Measurements from ENCODE around the gene RDH16. TPM values are rescaled to one million over a fixed set of nuclear protein-coding genes. Genes with fewer than 3 reads are reported as not detected.
"Not testable (repeated sequence)": the region's sequence is repeated elsewhere in the genome, so short reads cannot be mapped to it uniquely, and the experiment has no call there.

Gene RDH16
- total RNA-seq, 1 donor from 2014 or later, result 0.12 TPM

- intact Hi-C loops (cut with micrococcal nuclease); ATAC-seq; DNase-seq: not testable (repeated sequence)
Observed at GRCh38 chr12:56962247-56962646, 4.8 kb upstream of the RDH16 start.

GRCh38 chr12:56958422-56958821 lies 1.0 kb upstream of the RDH16 start:
- ATAC-seq, result no peak
- intact Hi-C loops (cut with micrococcal nuclease), result no loop called here

GRCh38 chr12:56955631-56956256 lies 1.7 kb downstream of the RDH16 start:
- intact Hi-C loops (cut with micrococcal nuclease), result no loop called here
- no peak for ATAC-seq

More at GRCh38 chr12:56958422-56958821, 1.0 kb upstream of the RDH16 start:
- DNase-seq, result no peak

GRCh38 chr12:56954958-56955355 lies 2.5 kb downstream of the RDH16 start:
- ATAC-seq, result no peak
- intact Hi-C loops (cut with micrococcal nuclease), result no loop called here
- DNase-seq, result no peak

More at GRCh38 chr12:56955631-56956256, 1.7 kb downstream of the RDH16 start:
- DNase-seq, result no peak

GRCh38 chr12:56954057-56954957 lies 3.1 kb downstream of the RDH16 start:
- intact Hi-C loops (cut with micrococcal nuclease), result no loop called here
- no peak for ATAC-seq

GRCh38 chr12:56953314-56953713 lies 4.1 kb downstream of the RDH16 start:
- DNase-seq (no peak), ATAC-seq (no peak)
- intact Hi-C loops (cut with micrococcal nuclease), result no loop called here

More at GRCh38 chr12:56954057-56954957, 3.1 kb downstream of the RDH16 start:
- no peak for DNase-seq

GRCh38 chr12:56951582-56952339 lies 5.6 kb downstream of the RDH16 start:
- intact Hi-C loops (cut with micrococcal nuclease), result no loop called here
- no peak for DNase-seq
- no peak for ATAC-seq

- ATAC-seq (no peak), DNase-seq (no peak)
- intact Hi-C loops (cut with micrococcal nuclease), result no loop called here
Observed at GRCh38 chr12:56948881-56949280, 8.5 kb downstream of the RDH16 start.

GRCh38 chr12:56948457-56948777 lies 9.0 kb downstream of the RDH16 start:
- no peak for DNase-seq
- ATAC-seq, result no peak
- intact Hi-C loops (cut with micrococcal nuclease), result no loop called here

GRCh38 chr12:56947633-56948456 lies 9.6 kb downstream of the RDH16 start:
- DNase-seq (no peak), ATAC-seq (no peak)
- intact Hi-C loops (cut with micrococcal nuclease), result no loop called here

- no peak for ATAC-seq
- DNase-seq, result no peak
- intact Hi-C loops (cut with micrococcal nuclease), result no loop called here
Observed at GRCh38 chr12:56943878-56944277, 13.5 kb downstream of the RDH16 start.

GRCh38 chr12:56943374-56943773 lies 14.0 kb downstream of the RDH16 start:
- ATAC-seq; intact Hi-C loops (cut with micrococcal nuclease); DNase-seq: not testable (repeated sequence)

- intact Hi-C loops (cut with micrococcal nuclease), result no loop called here
- DNase-seq, result no peak
- no peak for ATAC-seq
Observed at GRCh38 chr12:56941299-56942017, 15.9 kb downstream of the RDH16 start.

- intact Hi-C loops (cut with micrococcal nuclease); ATAC-seq; DNase-seq: not testable (repeated sequence)
Observed at GRCh38 chr12:56940942-56941298, 16.5 kb downstream of the RDH16 start.

- intact Hi-C loops (cut with micrococcal nuclease), result no loop called here
- DNase-seq, result no peak
- no peak for ATAC-seq
Observed at GRCh38 chr12:56935752-56936151, 21.7 kb downstream of the RDH16 start.

- DNase-seq, result no peak
- no peak for ATAC-seq
- intact Hi-C loops (cut with micrococcal nuclease), result no loop called here
Observed at GRCh38 chr12:56935157-56935556, 22.3 kb downstream of the RDH16 start.

GRCh38 chr12:56933826-56934625 lies 23.4 kb downstream of the RDH16 start, which contains the start of gene SDR9C7:
Gene SDR9C7 (minus strand): TSS chr12:56934408. CDS start chr12:56934261, 147 bp downstream.
- DNase-seq, result no peak
- no peak for ATAC-seq
- intact Hi-C loops (cut with micrococcal nuclease), result no loop called here

- intact Hi-C loops (cut with micrococcal nuclease), result no loop called here
- DNase-seq (no peak), ATAC-seq (peak; percentile 81)
Observed at GRCh38 chr12:56932867-56933266, 24.5 kb downstream of the RDH16 start.

Data from left ventricle myocardium superior (tissue), 1 donor.